Fibroblast of mammary gland (primary cell): ENCODE results near the gene DNAH10.

Experiments used
- DNase-seq: peaks from one replicate; pipeline ENCODE4 v3.0.0-alpha.2; 2010; ENCODE audit warnings: low read depth
- H3K4me3 ChIP-seq: 2 replicates; pipeline ENCODE4 v1.5.1; 2011; ENCODE audit warnings: low read depth, mild to moderate bottlenecking, low read length, moderate library complexity; ENCODE audit not compliant: control insufficient read depth
- CTCF ChIP-seq: conservative IDR thresholded peaks from 2 replicates; pipeline ENCODE4 v1.5.1; 2011; ENCODE audit warnings: low read depth, low read length, inconsistent platforms; ENCODE audit not compliant: control insufficient read depth, insufficient read depth

Gene DNAH10

GRCh38 chr12:123731596-123731995 is 30.5 kb upstream of the DNAH10 start:
- no peak for DNase-seq
- no peak for TF ChIP-seq CTCF
- no peak overlapping the region for H3K4me3 ChIP-seq

DNA sequence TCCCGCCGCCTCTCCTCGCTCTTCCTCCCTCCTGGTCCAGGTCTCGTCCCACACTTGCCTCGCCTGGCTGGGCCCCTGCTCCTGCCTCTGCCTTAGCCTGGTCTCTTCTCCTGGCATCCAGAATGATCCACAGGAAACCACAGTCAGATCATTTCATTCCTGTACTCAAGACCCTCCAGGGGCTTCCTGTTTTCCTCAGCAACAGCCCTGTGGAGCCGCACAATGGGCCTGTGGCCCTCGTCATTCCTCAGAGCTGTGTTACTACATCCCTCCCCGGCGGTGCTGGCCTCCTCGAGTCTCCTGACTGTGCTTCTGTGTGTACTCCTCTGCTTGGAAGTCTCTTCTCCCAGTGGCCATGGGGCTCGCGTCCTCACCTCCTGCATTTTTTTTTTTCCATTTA is 29.9 kb upstream of the DNAH10 start:
- H3K4me3 ChIP-seq = no peak overlapping the region
- TF ChIP-seq CTCF = no peak
- DNase-seq = no peak

GRCh38 chr12:123733229-123733628 is 28.9 kb upstream of the DNAH10 start:
- no peak for TF ChIP-seq CTCF
- H3K4me3 ChIP-seq = no peak overlapping the region
- no peak for DNase-seq

GRCh38 chr12:123734268-123734667 is 27.8 kb upstream of the DNAH10 start:
- no peak for DNase-seq
- H3K4me3 ChIP-seq = no peak overlapping the region
- no peak for TF ChIP-seq CTCF

DNA sequence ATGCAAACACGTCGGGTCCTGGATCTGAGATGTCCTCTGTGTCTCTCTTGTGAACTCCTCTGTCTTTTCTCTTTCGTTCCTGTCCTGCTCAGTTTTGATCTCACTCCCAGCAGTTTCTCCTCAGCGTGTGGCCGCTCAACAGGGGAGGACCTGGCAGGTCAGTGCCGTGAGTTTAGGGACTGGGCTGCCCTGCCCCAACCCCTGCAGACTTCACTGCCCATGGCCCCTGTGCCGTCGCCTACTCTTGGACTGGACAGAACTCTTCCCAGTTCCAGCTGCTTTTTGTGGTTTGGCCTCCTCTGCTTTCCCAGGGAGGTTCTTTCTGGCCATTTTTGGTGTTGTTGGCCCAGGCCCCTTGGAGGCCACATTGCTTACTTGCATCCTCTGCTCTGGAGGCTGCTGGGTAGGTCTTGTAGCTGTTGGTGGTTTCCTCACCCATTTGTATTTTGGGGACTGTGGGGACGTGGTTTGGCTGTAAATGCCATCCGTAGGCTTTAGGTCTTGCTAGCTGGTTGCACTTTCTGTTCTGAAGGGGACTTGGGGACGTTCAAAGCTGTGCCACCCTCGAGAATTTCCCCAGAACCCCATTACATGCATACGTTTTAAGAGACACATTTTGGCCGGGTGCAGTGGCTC is 20.0 kb upstream of the DNAH10 start:
- no peak for TF ChIP-seq CTCF
- H3K4me3 ChIP-seq = no peak overlapping the region
- no peak for DNase-seq

DNA sequence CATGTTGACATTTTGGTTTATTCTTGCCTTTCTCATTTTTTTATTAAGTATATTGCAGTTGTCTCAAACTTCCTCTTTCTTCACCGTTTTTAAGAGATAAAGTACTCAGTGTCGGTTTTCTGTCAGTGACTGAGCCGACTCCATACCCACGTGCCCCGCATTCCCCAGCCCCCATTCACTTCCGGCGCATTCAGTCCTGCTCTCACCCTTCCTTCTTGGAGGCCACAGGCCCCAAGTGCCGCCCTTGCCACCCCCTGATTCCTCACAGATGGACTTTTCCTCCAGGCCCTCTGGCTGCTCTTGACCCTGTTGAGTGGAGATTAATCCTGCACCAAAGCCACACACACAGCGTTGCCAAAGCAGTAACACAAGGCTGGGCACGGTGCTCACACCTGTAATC is 19.1 kb upstream of the DNAH10 start:
- no peak overlapping the region for H3K4me3 ChIP-seq
- DNase-seq = no peak
- no peak for TF ChIP-seq CTCF

DNA sequence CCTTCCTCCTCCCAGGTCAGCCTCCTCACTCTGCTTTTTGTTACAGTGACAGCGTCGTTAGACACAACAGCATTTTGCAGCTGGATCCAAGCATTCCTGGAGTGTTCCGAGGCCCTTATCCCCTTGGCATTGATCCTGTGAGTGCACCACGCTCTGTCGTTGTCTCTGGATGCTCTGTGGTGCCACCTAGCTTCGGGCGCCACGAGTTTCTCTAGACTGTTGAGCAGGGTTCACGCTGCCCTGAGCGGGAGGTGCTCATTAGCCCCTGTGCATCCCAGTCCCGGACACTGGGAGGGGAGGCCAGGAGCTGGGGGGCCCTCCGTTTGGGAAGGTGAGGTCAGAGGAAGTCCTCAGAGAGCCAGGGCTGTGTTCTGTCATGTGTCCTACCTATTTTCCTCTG is 17.3 kb upstream of the DNAH10 start:
- peak; percentile 10 for TF ChIP-seq CTCF
- H3K4me3 ChIP-seq = no peak overlapping the region
- DNase-seq = no peak
